ENCODE data around the gene KATNB1. TPM values are rescaled to one million over a fixed set of nuclear protein-coding genes. Genes with fewer than 3 reads are reported as not detected.
A peak's percentile ranks its signal among the peaks of the same experiment; 100 is the strongest.
"Not testable (repeated sequence)": the region's sequence is repeated elsewhere in the genome, so short reads cannot be mapped to it uniquely, and the experiment has no call there.

KATNB1 gene
- total and polyA plus RNA-seq, 4 donors, result 14.9 to 39.3 (median 20.1) TPM

DNA sequence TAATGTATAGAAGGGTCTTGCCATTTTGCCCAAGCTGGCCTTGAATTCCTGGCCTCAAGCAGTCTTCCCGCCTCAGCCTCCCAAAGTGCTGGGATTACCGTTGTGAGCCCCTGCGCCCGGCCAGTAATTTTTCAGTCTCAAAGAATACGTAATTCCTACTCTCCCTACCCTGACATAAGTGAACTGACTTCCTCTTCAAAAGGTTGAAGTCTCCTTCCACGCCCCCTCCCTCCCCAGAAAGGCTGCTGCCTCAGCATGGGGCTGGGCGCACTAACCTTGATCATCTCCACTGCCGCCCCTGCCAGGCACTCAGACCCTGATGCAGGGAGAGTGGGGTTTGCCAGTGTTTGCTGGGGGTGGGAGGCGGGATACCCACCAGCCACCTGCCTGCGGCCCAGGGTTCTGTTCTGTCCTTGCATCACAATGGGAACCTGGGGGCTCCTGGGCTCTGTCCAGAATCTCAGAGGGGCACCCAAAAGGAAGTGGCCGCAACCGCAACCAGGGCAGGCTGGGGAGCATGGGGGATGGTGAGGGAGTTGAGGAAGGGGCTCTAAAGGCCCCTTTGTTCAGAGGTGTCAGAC lies 39.2 kb downstream of the KATNB1 start:
- Histone ChIP-seq H3K36me3 (ENCODE audit: control insufficient read depth in 4 of 4, insufficient read depth in 4 of 4, low read length in 4 of 4) (peaks cover 0 to 32% (median 10%) of the 10 kb centered on the region in 4 donors), H3K27ac (ENCODE audit: low read depth in 1 of 2, low read length in 1 of 2) (no peak overlapping the region), H3K9me3 (ENCODE audit: control insufficient read depth in 4 of 4, insufficient read depth in 3 of 4, low read length in 3 of 4) (no peaks in the 10 kb centered on the region), H3K4me1 (ENCODE audit: control insufficient read depth in 5 of 5, insufficient read depth in 5 of 5, low read length in 5 of 5) (peaks cover 0 to 2% (median 0%) of the 10 kb centered on the region in 5 donors), H3K4me3 (no peak overlapping the region), H3K27me3 (ENCODE audit: control insufficient read depth in 3 of 3, insufficient read depth in 3 of 3, low read length in 2 of 3) (no peaks in the 10 kb centered on the region), H3K9ac (ENCODE audit: insufficient read depth in 1 of 2, low read length in 2 of 2) (no peak overlapping the region)
- TF ChIP-seq, protein P1, sequence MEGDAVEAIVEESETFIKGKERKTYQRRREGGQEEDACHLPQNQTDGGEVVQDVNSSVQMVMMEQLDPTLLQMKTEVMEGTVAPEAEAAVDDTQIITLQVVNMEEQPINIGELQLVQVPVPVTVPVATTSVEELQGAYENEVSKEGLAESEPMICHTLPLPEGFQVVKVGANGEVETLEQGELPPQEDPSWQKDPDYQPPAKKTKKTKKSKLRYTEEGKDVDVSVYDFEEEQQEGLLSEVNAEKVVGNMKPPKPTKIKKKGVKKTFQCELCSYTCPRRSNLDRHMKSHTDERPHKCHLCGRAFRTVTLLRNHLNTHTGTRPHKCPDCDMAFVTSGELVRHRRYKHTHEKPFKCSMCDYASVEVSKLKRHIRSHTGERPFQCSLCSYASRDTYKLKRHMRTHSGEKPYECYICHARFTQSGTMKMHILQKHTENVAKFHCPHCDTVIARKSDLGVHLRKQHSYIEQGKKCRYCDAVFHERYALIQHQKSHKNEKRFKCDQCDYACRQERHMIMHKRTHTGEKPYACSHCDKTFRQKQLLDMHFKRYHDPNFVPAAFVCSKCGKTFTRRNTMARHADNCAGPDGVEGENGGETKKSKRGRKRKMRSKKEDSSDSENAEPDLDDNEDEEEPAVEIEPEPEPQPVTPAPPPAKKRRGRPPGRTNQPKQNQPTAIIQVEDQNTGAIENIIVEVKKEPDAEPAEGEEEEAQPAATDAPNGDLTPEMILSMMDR (IDR thresholded peaks at IDR 0.05; ENCODE audit: control extremely low read depth, extremely low read depth), result no peak
- no peak for DNase-seq
- WGBS, 2 donors, result 75 to 92% methylated on average over 12 of the region's 12 CpGs
- no peak for ATAC-seq (ENCODE audit: insufficient read depth, low FRiP score)

GRCh38 chr16:57775661-57776469 lies 40.3 kb downstream of the KATNB1 start:
- peaks cover 0 to 23% (median 5%) of the 10 kb centered on the region in 4 donors for H3K36me3 ChIP-seq (ENCODE audit: control insufficient read depth in 4 of 4, insufficient read depth in 4 of 4, low read length in 4 of 4)
- DNase-seq, result peak; percentile 56 to 66 (median 63)
- ATAC-seq (ENCODE audit: insufficient read depth, low FRiP score), result no peak
- H3K27ac ChIP-seq (ENCODE audit: low read depth in 1 of 2, low read length in 1 of 2), result no peak overlapping the region
- 81 to 84% methylated on average over 23 of the region's 23 CpGs for WGBS, 2 donors
- H3K9ac ChIP-seq (ENCODE audit: insufficient read depth in 1 of 2, low read length in 2 of 2), result no peak overlapping the region
- TF ChIP-seq, protein P1 (IDR thresholded peaks at IDR 0.05; ENCODE audit: control extremely low read depth, extremely low read depth), result no peak
- H3K4me3 ChIP-seq, result no peak overlapping the region
- no peaks in the 10 kb centered on the region for H3K9me3 ChIP-seq (ENCODE audit: control insufficient read depth in 4 of 4, insufficient read depth in 3 of 4, low read length in 3 of 4)
- peaks cover 0 to 2% (median 0%) of the 10 kb centered on the region in 5 donors for H3K4me1 ChIP-seq (ENCODE audit: control insufficient read depth in 5 of 5, insufficient read depth in 5 of 5, low read length in 5 of 5)
- no peaks in the 10 kb centered on the region for H3K27me3 ChIP-seq (ENCODE audit: control insufficient read depth in 3 of 3, insufficient read depth in 3 of 3, low read length in 2 of 3)

- no peak overlapping the region for H3K4me3 ChIP-seq
- WGBS, 2 donors, result 92 to 96% methylated on average over 5 of the region's 5 CpGs
- no peak overlapping the region for H3K9ac ChIP-seq (ENCODE audit: insufficient read depth in 1 of 2, low read length in 2 of 2)
- H3K27ac ChIP-seq (ENCODE audit: low read depth in 1 of 2, low read length in 1 of 2), result no peak overlapping the region
- DNase-seq (no peak), ATAC-seq (ENCODE audit: insufficient read depth, low FRiP score) (no peak)
- TF ChIP-seq, protein P1 (IDR thresholded peaks at IDR 0.05; ENCODE audit: control extremely low read depth, extremely low read depth), result no peak
- H3K36me3 ChIP-seq (ENCODE audit: control insufficient read depth in 4 of 4, insufficient read depth in 4 of 4, low read length in 4 of 4), result peaks cover 0 to 20% (median 9%) of the 10 kb centered on the region in 4 donors
- H3K9me3 ChIP-seq (ENCODE audit: control insufficient read depth in 4 of 4, insufficient read depth in 3 of 4, low read length in 3 of 4), result no peaks in the 10 kb centered on the region
- H3K4me1 ChIP-seq (ENCODE audit: control insufficient read depth in 5 of 5, insufficient read depth in 5 of 5, low read length in 5 of 5), result peaks cover 0 to 5% (median 0%) of the 10 kb centered on the region in 5 donors
- H3K27me3 ChIP-seq (ENCODE audit: control insufficient read depth in 3 of 3, insufficient read depth in 3 of 3, low read length in 2 of 3), result no peaks in the 10 kb centered on the region
These were observed 43.1 kb downstream of the KATNB1 start for GRCh38 chr16:57778658-57779057.

DNA sequence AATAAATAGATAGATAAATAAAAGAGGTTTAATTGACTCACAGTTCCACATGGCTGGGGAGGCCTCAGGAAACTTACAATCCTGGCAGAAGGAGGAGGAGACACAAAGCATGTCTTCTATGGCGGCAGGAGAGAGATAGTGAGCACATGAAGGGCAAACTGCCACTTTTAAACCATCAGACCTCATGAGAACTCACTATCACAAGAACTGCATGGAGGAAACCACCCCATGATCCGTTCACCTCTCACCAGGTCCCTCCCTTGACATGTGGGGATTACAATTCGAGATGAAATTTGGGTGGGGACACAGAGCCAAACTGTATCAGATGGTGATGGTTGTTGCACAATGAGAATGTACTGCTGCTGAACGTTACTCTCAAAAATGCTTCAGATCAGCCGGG lies 44.3 kb downstream of the KATNB1 start:
- not testable (repeated sequence) for H3K27me3 ChIP-seq (ENCODE audit: control insufficient read depth in 3 of 3, insufficient read depth in 3 of 3, low read length in 2 of 3); H3K9me3 ChIP-seq (ENCODE audit: control insufficient read depth in 4 of 4, insufficient read depth in 3 of 4, low read length in 3 of 4); H3K4me1 ChIP-seq (ENCODE audit: control insufficient read depth in 5 of 5, insufficient read depth in 5 of 5, low read length in 5 of 5); ATAC-seq (ENCODE audit: insufficient read depth, low FRiP score); DNase-seq; H3K27ac ChIP-seq (ENCODE audit: low read depth in 1 of 2, low read length in 1 of 2); H3K9ac ChIP-seq (ENCODE audit: insufficient read depth in 1 of 2, low read length in 2 of 2); H3K4me3 ChIP-seq
- peaks cover 0 to 31% (median 15%) of the 10 kb centered on the region in 4 donors for H3K36me3 ChIP-seq (ENCODE audit: control insufficient read depth in 4 of 4, insufficient read depth in 4 of 4, low read length in 4 of 4)
- 83 to 92% methylated on average over 5 of the region's 5 CpGs for WGBS, 2 donors

All from lung (tissue), 12 donors.